Activated CD4-positive, CD25-positive, alpha-beta regulatory T cell (primary cell): ENCODE measurements around the gene RPS6KA1.

Experiments used
- DNase-seq, 4 experiments: peaks; one replicate each; lab custom pipeline; 2025; lab: John Stamatoyannopoulos, UW

Gene RPS6KA1

DNA sequence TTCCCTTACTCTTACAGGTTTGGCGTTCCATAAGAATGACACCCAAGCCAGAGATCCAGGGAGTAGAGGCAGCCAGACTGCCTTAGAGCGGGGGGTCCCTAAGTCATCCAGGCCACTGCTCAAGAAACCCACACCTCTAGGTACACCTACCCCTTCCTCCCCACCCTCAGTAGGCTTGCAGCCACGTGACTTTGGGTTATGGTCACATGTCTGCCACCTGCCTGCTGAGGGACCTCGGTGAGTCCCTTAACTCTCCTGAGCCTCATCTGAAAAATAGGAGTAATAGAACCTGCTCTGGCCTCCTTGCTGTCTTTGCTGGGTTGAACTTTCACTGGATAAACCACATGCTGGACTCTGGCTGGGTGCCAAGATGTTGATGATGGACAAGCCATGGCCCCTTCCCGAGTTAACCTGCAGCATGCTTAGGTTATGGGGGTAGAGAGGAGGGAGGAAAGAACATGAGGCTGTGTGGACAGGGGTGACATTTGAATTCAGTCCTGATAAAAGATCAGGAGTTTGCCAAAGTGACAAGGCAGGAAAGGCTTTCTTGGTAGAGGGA lies 4.5 kb downstream of the RPS6KA1 start:
- no peak for DNase-seq

DNA sequence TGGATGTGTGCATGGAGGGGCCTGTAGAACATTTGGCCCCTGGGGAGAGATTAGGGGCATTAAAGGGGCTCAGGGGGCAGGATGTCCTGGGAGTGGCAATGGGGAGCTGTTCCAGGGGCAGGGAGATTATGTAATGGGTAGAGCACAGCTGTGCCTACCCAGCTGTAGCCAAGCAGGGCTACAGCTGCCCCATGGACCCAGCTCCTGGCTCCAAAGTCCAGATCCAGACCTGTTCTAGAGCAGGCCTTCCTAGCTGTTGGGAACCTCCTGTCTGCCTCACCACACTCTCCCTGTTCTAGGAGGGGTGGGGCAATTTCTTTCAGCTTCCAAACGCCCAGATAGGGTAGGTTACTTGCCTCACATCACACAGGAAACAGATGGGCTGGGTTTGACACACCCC lies 5.6 kb downstream of the RPS6KA1 start:
- no peak for DNase-seq

DNA sequence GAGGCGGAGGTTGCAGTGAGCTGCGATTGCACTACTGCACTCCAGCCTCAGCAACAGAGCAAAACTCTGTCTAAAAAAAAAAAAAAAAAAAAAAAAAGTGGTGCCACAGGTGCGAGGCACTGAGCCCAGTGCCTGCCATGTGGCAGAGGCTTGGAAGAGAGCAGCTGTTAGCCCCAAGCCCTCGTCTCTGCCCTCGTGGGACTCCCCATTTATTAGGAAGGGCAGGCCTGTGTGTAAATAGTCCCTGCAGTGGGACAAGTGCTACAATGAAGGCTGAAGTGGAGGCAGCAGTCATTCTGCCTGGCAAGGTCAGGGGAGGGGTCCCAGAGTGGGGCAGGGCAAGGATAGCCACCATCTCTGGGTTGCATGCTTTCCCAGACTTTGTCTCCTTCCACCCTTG lies 6.5 kb downstream of the RPS6KA1 start:
- no peak for DNase-seq

DNA sequence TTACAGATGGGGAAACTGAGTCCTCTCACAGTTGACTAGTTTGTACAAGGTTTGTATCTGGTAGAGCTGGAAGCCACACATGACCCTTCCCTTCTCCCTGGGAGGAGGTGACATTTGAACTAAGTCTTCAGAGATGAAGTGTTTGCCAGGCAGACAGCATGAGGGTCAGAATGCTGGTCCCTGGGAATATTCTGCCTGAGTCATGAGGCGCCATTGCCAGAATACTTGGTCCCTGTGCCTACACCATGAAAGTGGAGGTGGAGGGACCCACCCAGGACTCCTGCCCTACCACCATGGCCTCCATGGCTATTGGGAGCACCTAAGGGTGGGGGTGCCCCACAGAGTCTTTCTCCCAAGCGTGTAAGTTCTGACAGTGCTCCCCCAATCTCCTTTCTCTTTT lies 7.0 kb downstream of the RPS6KA1 start:
- no peak for DNase-seq

DNA sequence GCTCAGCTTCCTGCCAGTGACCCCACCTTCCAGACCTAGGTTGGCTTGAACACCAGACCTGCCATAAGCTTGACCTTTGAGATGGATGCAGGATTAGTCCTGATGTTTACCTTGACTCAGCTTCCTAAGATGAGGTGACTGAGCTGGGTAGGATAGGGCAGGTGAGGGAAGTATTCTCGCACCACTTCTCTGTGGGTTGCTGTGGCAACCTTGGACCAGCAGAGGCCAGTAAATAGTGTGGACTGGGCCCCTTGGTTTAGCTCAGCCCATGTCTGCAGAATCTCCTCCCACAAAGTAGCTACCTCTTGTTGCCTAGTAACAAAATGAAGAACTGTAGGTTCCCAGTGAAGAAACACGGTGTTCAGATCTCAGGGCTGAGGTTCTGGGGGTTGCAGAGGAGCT lies 8.4 kb downstream of the RPS6KA1 start:
- DNase-seq: no peak

DNA sequence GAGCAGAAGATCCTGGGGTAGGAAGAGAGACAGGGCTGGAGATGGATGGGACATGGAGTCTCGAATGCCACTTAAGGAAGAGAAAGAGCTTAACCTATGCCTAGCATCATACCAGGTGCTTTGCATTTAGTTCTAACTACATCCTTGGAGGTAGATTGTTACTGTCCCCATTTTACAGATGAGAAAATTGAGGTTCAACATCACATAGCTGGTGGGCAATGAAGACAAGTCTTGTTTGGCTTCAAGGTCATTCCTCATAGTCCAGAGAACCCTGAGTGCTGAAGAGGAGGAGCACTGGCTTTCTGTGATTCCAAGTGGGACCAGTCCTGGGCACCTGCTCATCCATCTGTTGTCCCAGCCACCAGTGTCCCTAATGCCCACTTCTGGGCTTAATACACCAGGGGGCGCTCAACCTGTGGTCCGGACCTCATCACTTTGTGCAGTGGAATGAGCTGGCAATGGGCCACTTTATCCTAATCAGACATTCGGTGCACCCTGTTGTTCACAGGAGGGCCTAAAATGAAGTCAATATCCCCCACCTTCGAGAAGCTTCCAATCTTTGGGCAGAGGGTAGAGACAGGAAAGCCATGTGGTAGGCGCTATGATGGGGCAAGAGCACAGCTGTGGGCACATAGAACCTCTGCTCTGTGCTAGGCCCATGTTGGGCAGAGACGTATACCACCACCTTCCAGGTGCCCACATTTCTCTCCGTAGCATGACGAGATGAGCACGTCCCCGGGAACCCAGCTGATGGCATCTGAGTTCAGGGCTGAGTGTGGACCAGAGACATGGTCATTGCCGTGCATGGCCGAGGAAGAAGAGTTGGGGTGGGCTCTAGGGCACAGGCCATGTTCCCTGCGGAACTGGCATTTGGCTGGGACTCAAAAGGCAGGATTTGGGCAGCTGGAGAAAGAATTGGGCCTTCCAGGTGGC lies 9.2 kb downstream of the RPS6KA1 start:
- DNase-seq: peak in 2 of 4 experiments; percentile 13 to 16

DNA sequence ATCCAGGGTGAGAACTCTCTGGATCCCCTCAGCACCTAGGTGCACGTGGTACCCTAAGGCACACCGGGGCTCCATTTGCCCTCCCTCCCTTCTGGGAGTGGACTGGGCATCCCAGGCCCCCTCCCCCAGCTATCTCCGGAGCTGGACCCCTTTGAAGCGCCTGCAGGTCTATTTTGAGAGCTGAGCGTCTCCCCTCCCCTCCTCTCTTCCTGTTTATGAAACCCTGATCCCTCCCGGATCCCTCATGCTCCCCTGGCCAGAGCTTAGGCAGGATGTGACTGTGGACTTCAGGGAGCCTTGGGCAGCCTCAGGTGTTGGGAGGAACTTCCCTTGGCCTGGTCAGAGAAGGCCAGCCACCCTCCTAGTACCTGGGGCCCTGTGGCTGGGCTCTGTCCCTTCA lies 10.2 kb downstream of the RPS6KA1 start:
- DNase-seq: no peak

DNA sequence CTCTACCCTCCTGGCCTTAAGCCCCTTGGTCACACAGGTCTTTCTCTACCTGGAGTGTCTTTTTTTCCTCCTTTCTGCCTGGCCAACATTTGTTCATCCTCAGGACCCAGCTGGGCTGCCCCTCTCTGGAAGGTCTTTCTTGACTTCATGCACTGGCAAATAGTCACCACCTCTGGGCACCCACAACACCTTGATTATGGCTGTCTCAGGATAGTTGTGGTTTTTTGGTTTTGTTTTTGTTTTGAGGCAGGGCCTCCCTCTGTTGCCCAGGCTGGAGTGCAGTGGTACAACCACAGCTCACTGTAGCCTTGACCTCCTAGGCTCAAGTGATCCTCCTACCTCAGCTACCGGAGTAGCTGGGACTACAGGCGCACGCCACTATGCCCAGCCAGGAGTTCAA lies 10.8 kb downstream of the RPS6KA1 start:
- DNase-seq: no peak

DNA sequence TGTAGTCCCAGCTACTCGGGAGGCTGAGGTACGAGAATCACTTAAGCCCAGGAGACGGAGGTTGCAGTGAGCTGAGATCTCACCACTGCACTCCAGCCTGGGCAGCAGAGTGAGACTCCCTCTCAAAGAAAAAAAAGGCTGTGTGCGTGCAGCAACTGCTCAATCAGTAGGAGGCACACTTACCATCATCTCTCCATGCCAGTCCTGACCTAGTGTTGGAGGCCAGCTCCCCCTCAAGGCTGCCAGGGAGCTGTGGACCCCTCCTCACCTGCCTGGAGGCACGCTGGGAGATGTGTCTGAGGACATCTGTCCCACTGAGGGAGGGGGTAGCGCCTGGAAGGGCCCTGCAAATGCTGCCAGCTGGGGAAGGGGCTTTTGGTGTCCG lies 11.9 kb downstream of the RPS6KA1 start:
- no peak for DNase-seq

DNA sequence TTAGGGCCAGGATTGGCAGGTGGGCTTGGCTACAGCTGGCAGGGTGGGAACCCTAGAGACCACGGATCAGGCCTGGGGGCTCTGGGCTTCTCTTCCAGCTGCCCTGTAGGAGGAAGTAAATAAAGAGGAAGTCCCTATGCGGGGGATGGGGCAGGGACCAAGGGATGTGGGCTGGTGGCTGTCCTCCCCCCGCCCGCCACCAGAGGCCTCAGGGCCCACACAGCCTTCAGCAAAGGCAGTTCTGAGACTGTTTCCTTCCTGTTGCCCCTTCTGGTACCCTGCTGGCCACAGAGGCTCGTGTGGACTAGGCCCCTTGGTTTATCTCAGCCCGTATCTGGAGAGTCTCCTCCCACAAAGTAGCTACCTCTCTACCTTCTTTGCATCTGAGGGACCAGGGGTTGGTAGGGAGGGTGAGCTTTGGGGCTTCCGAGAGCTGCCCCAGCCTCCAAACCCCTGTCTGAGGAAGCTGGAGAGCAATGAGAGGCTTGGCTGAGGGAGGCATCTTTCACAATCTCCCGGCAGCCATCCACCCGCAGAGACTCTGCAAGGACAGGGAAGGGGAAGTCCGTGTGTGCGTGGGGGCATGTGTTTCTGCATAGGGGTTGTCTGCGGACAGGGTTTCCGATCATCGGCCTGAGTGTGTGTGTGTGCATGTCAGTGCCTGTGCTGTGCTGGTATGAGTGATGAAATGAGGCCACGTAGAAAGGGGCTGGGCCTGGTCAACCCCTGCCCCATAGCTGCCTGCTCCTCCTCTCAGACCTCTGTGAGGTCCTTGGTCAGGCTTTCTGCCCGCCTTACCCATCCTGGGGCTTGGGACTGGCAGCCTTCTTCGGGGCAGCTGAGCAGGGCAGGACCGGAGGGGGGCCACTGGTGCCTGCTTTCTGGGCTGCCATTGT lies 12.5 kb downstream of the RPS6KA1 start:
- DNase-seq: peak; percentile 39 to 69 (median 47)

DNA sequence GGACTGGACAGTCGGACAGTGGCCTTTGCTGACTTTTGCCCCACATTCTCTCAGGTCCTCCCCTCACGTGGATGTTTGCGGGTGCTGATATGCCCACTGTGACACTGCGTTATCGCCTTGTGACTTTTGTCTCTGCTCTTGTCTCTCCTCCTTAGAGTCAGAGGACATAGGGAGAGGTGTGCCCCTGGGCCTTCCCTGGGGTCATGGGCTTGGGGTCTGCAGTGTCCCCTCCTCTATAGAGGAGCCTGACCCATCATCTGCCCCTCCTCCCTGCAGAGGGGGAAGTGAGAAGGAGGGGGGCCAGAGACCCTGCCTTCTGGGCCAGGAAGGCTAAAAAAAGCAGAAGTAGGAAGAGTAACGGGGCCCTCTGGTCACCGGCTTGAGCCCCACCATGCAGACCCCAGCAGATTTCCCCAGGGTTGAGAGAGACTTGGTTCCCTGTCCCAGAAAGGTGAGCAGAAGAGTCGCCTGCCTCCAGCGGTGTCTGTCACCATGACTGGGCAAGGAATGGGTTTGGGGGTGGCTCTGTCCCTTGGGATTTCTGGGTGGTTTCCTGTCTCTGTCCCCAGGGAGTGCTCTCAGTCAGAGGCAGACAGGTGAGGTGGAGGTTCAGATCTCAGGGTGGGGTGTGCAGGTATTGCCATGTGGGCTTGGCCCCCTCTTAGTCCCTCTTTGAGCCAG lies 13.3 kb downstream of the RPS6KA1 start:
- DNase-seq: no peak

DNA sequence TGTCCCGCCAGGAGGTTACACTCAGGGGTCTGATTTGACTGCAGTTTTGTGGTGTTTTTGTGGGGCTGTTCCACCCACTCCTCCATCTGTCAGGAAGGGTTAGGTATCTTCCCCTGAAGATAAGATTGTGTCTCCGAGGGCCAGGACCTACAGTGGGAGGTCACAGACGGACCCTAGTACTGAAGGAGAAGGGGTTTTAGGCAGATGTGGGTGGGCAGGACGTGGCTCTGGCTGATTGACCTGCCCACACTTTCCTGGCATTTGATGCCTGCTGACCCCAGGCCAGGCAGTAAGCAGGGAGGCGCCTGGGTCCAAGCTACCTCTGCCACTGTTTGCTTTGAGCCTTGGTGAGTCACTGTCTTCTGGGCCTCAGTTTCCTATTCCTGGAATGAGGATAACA lies 13.9 kb downstream of the RPS6KA1 start:
- DNase-seq: no peak

DNA sequence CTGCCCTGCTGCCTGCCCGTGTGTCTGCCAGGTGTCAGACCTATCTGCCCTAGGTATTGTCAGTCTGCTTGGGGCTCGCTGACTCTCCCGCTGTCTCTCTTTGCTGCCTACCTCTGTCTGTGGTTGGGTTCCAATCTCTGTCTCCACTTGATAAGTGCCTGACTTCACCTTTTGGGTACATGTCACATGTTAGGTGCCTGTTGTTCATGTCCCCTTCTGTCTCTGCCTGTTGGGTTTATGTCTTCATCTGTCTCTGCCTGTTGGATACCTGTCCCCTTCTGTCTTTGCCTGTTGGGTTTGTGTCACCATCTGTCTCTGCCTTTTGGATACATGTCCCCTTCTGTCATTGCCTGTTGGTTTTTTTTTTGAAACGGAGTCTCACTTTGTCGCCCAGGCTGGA lies 14.6 kb downstream of the RPS6KA1 start:
- no peak for DNase-seq

DNA sequence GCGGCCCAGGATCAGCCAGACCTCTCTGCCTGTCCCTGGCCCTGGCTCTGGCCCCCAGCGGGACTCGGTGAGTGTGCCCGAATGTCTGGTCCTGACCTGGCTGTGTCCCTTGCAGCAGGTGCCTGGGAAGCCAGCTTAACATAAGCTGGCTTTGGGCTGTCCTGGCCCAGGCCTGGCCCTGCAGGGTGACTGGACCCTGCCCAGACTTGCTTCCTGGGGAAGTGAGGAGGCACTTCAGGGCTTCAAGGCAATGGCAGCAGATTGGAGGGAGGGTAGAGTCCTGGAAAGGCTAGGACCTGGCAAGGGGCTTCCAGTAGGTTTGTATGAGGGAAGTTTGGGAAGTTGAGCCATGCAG lies 16.4 kb downstream of the RPS6KA1 start:
- no peak for DNase-seq

DNA sequence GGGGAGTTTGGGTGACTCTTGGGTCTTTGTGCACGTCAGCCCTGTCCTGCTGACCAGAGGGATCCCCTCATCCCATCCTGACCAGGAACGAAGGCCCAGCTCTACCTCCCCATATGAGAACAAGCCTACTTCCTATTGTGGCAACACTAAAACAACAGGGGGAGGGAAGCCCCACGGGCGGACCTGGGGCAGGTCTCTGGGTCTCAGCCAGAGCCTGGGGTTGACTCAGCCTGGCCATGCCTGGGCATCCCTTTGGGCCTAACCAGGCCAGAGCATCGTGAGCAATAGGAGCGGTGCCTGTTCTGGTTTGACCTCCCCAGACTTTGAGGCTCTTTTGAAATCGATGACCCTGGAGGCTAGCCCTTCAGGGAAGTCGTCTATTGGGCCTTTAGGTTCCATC lies 16.8 kb downstream of the RPS6KA1 start:
- DNase-seq: no peak

DNA sequence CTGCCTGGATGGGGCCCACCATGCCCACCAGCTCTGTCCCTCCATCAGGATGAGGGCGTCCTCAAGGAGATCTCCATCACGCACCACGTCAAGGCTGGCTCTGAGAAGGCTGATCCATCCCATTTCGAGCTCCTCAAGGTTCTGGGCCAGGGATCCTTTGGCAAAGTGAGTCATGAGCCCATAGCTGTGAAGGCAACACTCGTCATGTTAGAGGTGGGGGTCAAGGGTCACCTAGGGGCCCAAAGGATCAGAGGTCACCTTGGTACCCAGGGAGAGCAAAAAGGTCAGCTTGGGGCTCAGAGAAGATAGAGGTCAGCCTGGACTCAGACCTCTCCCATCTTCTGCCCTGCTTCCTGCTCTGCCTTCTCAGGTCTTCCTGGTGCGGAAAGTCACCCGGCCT lies 17.3 kb downstream of the RPS6KA1 start:
- DNase-seq: no peak

DNA sequence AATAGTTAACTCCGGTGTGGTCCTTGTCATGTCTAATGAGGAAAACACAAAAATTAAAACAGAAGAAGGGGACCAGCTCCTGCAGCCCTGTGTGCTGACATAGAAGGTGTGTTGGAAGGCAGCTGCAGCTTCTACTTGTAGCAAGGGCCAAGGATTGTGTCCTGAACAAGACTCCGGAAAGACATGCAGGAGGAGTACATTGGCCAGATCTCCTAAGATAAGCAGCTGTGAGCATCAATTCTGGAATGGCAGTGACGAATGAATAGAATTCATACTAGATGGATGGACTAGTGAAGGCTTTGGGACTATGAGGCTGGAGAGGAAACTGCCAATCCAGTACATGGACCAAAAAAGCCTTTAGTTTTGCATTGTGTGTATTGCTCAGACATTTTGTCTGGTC lies 19.3 kb downstream of the RPS6KA1 start:
- no peak for DNase-seq

DNA sequence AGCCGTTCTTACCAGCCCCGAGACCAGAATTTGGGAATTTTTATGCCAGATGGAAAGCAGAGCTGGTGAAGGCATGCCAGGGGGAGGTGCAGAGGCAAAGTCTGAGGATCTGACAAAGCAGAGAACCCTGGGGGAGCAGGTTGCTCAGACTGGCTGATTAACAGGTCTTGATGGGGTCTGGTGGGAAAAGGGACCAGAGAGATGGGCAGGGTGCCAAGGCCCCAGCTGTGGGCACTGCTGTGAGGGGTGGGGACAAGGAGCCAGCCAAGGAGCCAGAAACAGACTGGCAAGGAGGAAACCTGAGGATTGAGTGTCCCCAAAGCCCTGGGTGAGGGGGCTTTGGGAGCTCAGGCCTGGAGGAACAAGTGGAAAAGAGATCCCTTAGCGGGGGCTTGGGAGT lies 21.4 kb downstream of the RPS6KA1 start:
- no peak for DNase-seq

DNA sequence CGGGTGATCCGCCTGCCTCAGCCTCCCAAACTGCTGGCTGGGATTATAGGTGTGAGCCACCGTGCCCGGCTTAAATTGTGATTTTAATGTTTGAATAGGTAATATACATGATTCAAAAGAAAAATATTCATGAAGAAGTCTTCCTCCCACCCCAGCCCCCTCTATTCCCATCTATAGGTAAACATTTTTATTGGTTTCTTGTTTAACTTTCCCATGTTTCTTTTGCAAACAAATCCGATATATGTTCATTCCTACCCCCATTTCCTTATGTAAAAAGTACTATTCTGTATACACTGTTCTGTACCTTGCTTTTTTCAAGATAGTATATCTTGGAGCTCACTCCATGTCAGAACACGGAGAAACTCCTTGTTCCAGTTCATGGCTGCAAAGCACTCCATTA lies 23.2 kb downstream of the RPS6KA1 start:
- DNase-seq: no peak

DNA sequence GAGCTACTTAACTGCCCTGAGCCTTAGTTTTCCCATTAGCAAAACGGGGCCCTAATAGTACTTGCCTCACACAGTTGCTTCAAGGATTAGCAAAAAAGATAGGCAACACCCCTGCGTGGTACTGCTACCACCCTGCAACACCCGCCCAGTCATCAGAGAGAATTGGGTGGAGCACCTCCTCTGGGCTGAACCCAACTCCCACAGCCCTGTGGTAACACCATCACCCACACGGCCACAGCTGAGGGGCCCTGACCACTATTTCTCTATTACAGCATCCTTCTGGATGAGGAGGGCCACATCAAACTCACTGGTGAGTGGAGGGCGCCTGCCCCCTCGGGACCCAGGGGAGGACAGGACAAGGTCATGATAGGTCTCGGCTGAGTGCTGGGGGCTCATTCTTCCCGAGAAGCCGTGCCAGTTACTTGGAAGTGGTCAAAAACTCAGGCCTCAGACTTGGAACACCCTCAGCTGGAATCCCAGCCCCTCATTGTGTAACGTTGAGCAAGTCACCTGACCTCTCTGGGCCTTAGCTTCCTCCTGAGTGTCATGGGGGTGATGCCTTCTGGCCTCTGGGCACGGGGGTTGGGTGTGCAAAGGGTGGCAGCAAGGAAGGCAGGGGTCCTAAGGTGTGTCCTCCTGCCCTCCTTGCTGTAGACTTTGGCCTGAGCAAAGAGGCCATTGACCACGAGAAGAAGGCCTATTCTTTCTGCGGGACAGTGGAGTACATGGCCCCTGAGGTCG lies 24.6 kb downstream of the RPS6KA1 start:
- DNase-seq: no peak

DNA sequence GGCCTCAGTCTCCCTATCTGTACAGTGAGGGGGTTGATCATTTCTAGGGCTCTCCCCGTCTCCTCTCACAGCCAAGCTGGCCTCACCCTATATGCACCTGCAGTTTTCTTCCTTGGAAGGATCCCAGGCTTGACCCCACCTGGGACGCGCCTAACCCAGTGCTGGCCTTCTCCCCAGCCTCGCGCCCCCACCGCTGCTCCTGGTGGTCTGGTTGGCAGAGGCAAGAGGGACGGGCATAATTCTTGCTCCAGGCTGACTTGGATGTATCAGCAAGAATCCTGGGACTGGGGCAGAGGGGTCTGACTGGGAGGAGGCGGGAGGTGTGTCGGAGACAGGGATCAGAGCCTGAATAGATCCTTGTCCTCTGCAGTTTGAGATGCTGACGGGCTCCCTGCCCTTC lies 25.2 kb downstream of the RPS6KA1 start:
- no peak for DNase-seq

DNA sequence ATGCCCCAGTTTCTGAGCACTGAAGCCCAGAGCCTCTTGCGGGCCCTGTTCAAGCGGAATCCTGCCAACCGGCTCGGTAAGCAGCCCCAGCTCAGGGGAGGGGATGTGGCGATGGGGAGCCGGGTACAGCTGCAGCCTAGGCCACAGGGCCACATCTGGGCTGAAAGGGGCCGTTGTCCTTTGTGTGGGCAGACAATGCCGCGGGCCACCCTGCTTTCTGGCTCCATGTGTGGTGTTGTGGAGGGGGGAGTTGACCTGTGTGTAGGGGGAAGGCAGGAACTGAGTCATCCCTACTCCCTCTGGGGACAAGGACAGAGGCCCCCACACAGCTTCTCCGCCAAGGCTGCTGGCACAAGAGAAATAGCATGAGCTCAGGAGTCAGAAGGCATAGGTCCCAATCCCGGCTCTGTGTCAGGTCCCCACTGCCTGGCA lies 26.0 kb downstream of the RPS6KA1 start:
- DNase-seq: no peak
